NCI-H1694 treated with DMSO at 0.1 percent for 48 hours (cell line): ENCODE measurements around the gene CCDC187.

ENCODE experiments used
- DNase-seq: peaks from one replicate; lab custom pipeline; 2025; lab: John Stamatoyannopoulos, UW

CCDC187 gene

GRCh38 chr9:136297016-136297691, 6.7 kb downstream of the CCDC187 start:
- no peak for DNase-seq

DNA sequence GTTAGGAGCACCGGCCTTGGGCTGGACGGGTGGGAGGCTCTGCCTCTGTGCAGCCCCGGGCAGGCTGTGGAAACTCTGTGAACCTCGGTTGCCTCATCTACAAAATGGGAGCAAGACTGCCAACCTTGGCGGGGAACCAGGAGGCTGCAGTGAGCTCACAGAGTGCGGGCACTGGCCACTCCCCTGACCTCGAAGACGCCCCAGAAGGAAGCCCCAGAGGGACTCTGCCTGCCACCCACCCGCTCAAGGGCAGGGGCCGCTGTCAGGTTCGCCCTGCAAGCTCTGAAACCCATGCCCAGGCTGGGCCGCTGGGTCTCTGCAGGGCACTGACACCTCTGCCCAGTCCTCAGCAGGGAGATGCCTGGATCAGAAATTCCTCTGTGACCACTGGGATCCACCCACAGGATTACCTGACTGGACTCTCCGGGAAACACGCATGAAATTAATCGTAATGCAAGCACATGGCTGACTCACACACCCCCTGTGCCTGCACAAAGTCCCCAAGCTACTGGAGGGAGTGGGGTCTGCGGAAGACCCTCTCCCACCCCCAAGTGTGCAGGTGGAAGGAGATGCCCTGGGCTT, 7.4 kb downstream of the CCDC187 start:
- DNase-seq = no peak

- DNase-seq = no peak
Observed at GRCh38 chr9:136295542-136296433, 8.1 kb downstream of the CCDC187 start.

GRCh38 chr9:136295055-136295454, 8.8 kb downstream of the CCDC187 start:
- no peak for DNase-seq

DNA sequence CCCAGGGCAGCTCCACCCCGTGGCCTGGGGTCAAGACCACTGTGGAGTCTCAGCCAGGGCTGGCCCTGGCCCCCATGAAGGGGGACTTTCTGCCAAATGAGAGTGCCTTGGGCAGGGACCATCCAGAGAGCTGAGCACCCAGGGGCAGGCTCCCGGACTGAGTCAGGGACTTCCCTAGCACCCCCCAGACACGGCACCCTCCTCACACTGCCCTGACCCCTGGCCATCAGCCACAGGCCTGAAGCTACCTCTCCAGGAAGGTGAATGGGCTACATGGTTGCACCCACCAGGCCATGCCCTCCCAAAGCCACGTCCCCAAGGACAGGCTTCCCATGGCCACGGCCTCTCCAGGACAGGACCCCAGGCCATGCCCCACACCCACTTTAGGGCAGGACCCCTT, 9.5 kb downstream of the CCDC187 start:
- no peak for DNase-seq

DNA sequence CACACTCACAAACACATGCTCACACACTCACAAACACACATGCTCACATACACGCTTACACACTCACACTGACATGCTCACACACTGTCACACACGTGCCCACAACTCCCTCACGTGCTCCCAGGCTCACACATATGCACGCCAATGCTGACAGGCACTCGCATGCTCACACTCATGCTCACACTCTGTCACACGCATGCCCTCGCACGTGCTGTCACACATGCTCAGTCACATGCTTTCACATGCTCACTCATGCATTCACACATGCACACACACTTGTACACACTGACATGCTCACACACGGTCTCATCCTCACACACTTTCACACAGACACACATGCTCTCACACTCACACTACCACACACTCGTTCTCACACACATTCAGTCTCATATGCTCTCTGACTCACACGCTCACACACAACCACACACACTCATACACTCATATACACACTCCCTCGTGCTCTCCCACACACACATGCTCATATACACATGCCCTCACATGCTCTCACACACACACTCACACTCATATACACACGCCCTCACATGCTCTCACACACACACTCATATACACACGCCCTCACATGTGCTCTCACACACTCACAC, 10.3 kb downstream of the CCDC187 start:
- DNase-seq = no peak

GRCh38 chr9:136292591-136293448, 11.1 kb downstream of the CCDC187 start:
- peak; percentile 19 for DNase-seq

DNA sequence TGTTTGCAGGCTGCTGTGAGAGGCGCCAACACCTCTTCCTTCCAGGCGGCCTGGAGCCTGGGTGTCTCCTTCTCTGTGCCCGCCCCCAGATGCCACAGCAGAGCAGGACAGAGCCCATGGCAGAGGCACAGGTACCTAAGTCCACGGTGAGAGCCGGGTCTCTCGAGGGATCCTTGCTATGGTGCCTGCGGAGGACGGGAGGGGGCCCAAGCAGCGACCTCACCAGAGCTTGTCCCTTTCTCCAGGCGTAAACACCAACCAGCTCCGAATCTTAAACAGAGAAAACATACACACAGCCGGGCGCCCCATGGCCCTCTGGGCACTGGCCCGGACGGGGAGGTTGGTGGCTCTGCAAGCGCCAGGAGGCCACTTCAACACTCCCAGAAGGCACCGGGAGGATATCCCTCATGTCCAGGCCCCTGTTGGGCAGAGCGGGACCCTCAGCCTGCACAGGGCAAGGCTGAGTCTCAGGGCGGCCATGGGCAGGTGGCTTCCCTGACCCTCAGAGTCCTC, 11.8 kb downstream of the CCDC187 start:
- no peak for DNase-seq

- no peak for DNase-seq
Observed at GRCh38 chr9:136291306-136292025, 12.4 kb downstream of the CCDC187 start.

- DNase-seq = no peak
Observed at GRCh38 chr9:136290508-136291000, 13.3 kb downstream of the CCDC187 start.

DNA sequence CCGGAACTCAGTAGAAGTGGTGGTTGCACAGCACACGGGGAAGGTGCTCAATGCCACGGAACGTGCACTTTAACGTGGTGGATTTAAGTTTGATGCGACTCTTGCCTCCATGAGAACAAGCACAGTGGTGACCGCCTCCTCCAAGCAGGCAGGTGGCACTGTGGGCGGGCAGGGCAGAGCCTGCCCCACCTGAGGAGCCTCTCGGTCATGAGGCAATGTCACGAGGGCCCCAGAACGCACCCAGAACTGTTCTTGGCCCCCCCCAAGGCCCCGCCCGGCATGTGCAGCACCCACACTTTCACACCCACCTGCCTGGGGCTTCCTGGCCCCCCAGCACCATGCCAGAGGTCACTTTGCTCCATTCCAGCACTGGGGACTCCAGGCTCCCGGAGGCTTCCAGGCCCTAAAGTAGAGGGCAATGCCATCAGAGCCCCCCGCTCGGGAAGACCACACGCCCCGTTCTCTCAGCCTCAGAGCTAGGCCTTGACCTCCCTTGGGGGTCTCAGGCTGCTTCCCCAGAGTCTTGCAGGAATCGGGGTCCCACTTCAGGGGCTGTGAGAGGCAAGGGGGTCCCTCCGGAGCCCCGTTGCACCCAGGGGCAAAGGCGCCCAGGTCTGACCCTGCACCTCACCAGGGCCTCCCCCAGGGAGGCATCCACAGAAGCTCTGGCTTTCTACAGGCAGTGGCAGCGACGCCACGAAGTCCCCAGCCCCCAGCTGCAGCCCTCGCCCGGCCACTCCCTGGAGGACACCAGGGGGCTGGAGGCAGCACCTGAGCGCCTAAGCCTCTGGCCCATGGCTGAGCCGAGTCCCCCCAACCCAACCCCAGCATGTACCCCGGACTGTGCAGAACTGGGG, 14.0 kb downstream of the CCDC187 start:
- no peak for DNase-seq

- no peak for DNase-seq
Observed at GRCh38 chr9:136287960-136288753, 15.7 kb downstream of the CCDC187 start.

- DNase-seq = no peak
Observed at GRCh38 chr9:136286987-136287379, 16.9 kb downstream of the CCDC187 start.

GRCh38 chr9:136286359-136286986, 17.4 kb downstream of the CCDC187 start:
- DNase-seq = no peak

GRCh38 chr9:136285501-136286358, 18.2 kb downstream of the CCDC187 start:
- no peak for DNase-seq

DNA sequence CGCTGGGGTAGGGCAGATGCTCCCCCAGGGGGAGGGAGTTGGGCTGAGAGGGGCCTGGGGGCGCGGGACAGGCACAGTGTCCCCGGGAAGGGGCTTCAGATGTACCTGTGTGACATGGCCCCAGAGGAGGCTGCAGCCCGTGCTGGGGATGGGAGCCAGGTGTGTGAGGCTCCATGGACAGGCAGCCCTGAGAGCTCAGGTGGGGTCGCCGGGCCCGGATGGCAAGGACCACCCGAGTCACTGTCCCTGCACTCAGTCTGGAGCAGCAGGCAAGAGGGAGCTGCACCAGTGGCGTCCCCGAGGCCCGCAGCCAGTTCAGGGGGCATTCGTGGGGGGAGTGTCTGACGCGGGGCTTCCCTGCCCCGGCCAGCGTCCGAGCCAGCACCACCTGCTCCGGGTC, 18.9 kb downstream of the CCDC187 start:
- DNase-seq = no peak

DNA sequence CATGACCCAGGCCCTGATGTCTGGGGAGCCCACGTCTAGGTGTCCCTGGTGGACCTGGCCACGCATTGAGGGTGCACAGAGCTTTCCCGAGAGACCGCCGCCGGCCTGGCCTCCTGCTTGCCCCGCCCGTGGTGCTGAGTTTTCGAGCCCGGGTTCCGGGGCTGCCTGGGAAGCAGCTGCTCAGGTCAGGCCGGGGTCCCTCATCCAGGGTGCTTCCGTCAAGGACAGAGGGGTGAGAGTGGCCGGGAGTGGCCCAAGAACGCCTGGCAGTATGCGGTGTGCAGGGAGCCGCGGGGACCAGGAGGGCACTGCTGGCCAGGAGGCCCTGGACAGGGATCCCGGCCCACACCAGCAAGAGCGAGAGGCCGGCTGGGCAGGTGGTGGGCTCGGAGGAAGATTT, 19.6 kb downstream of the CCDC187 start:
- DNase-seq = no peak
